Measurements from ENCODE around the gene SNX9.

DNA sequence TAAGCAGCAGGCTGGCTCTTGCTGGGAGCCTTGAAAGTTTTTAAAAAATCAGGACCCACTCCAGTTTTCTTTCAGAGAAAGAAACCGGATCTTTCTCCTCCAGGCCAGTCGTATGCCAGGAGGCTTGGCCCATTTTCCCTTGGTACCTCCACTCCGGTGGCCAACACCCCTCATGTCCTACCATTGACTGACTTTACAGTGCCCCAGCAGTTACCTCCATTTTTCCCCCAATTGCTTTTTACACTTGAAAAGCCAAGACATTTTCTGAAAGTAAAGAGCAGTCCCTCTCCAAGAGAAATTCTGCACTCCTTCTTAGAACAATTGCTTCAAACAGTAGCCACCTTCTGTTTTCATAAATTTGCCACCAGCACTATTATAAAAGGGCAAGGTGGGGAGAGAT is 47.7 kb upstream of the SNX9 start:
- TF ChIP-seq, protein P1, sequence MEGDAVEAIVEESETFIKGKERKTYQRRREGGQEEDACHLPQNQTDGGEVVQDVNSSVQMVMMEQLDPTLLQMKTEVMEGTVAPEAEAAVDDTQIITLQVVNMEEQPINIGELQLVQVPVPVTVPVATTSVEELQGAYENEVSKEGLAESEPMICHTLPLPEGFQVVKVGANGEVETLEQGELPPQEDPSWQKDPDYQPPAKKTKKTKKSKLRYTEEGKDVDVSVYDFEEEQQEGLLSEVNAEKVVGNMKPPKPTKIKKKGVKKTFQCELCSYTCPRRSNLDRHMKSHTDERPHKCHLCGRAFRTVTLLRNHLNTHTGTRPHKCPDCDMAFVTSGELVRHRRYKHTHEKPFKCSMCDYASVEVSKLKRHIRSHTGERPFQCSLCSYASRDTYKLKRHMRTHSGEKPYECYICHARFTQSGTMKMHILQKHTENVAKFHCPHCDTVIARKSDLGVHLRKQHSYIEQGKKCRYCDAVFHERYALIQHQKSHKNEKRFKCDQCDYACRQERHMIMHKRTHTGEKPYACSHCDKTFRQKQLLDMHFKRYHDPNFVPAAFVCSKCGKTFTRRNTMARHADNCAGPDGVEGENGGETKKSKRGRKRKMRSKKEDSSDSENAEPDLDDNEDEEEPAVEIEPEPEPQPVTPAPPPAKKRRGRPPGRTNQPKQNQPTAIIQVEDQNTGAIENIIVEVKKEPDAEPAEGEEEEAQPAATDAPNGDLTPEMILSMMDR (IDR thresholded peaks at IDR 0.05) = no peak
- no peak for TF ChIP-seq POLR2AphosphoS5 (IDR thresholded peaks at IDR 0.05)
